OCI-LY3 (cell line): ENCODE measurements around the gene UNCX.
"Not testable (repeated sequence)": the region's sequence is repeated elsewhere in the genome, so short reads cannot be mapped to it uniquely, and the experiment has no call there.

Experiments
- EZH2phosphoT487 ChIP-seq: fragments of 200-600 bp; shearing (Covaris generic); IDR thresholded peaks from 2 replicates; pipeline ENCODE4 v1.6.1; 2018; ENCODE audit warnings: antibody characterized with exemption, mixed run types, low read depth
- TF ChIP-seq, protein P1 (sequence below): fragments of 200-600, 300-600 bp; sonication (generic); IDR thresholded peaks from 2 replicates; pipeline ENCODE4 v1.5.1; 2014; ENCODE audit warnings: antibody characterized with exemption, low read length, low read depth

DNA sequence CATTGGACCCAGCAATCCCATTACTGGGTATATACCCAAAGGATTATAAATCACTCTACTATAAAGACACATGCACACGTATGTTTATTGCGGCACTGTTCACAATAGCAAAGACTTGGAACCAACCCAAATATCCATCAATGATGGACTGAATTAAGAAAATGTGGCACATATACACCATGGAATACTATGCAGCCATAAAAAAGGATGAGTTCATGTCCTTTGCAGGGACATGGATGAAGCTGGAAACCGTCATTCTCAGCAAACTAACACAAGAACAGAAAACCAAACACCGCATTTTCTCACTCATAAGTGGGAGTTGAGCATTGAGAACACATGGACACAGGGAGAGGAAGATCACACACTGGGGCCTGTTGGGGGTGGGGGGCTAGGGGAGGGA is 47.2 kb downstream of the UNCX start:
- not testable (repeated sequence) for TF ChIP-seq EZH2phosphoT487
- TF ChIP-seq, protein P1, sequence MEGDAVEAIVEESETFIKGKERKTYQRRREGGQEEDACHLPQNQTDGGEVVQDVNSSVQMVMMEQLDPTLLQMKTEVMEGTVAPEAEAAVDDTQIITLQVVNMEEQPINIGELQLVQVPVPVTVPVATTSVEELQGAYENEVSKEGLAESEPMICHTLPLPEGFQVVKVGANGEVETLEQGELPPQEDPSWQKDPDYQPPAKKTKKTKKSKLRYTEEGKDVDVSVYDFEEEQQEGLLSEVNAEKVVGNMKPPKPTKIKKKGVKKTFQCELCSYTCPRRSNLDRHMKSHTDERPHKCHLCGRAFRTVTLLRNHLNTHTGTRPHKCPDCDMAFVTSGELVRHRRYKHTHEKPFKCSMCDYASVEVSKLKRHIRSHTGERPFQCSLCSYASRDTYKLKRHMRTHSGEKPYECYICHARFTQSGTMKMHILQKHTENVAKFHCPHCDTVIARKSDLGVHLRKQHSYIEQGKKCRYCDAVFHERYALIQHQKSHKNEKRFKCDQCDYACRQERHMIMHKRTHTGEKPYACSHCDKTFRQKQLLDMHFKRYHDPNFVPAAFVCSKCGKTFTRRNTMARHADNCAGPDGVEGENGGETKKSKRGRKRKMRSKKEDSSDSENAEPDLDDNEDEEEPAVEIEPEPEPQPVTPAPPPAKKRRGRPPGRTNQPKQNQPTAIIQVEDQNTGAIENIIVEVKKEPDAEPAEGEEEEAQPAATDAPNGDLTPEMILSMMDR, result not testable (repeated sequence)
